ENCODE results near the gene HOXA4. TPM values are rescaled to one million over a fixed set of nuclear protein-coding genes. Genes with fewer than 3 reads are reported as not detected.
A peak's percentile ranks its signal among the peaks of the same experiment; 100 is the strongest.

The HOXA4 gene
- total RNA-seq, 1 experiment from 2014 or later = 2.0 TPM

- peaks cover 18 to 63% of the 10 kb centered on the region in 2 experiments for H3K4me1 ChIP-seq (ENCODE audit: control insufficient read depth in 1 of 2, insufficient read depth in 2 of 2, low read length in 2 of 2)
- intact Hi-C loops (cut with micrococcal nuclease) = loop anchor here (5.0 to 10.0 kb wide), 4 partner anchors 880 to 1595 kb away; partner anchors contain the start of genes CBX3 and HNRNPA2B1
- H4K20me1 ChIP-seq (ENCODE audit: insufficient read depth) = no peaks in the 10 kb centered on the region
- peak overlapping the region; percentile 89 for H3K9ac ChIP-seq (ENCODE audit: low read length)
- peak overlapping the region; percentile 97 for H3K4me2 ChIP-seq (ENCODE audit: low read length)
- BruUV-seq (replicated peaks) = no TSS peak
- peak overlapping the region; percentile 77 to 84 for H3K4me3 ChIP-seq (replicated peaks in 1 of 2; ENCODE audit: low read depth in 1 of 2, low read length in 2 of 2)
- CTCF ChIA-PET = interaction anchor here (0.9 to 3.4 kb wide), 7 partner anchors 10 to 1269 kb away, joined by 3 to 62 read pairs (median 6); partner anchors contain the start of gene HOXA3
- peak overlapping the region; percentile 91; the same call in 1 of the 2 replicates for H3K27ac ChIP-seq (ENCODE audit: low read depth, low read length)
- H2AFZ ChIP-seq (ENCODE audit: low read depth, low read length, poor library complexity, severe bottlenecking) = no peak overlapping the region
- H3K79me2 ChIP-seq (ENCODE audit: insufficient read depth, low read length) = peaks cover 60% of the 10 kb centered on the region
- H3K27me3 ChIP-seq (ENCODE audit: insufficient read depth, low read length) = no peaks in the 10 kb centered on the region
- POLR2A ChIA-PET = interaction anchor here (0.6 to 1.4 kb wide), 3 partner anchors 10 to 303 kb away, joined by 3 to 4 read pairs (median 3); partner anchors contain the start of gene HOXA3
- RAD21 ChIA-PET (ENCODE audit: low non-redundant PET in 1 of 2, low total read pairs in 2 of 2, uncharacterized antibody in 2 of 2, unreplicated experiment in 2 of 2) = interaction anchor here in 1 of 2 experiments (2.1 kb wide), 1 partner anchor 794 kb away, joined by 12 read pairs; no protein-coding TSS in a partner anchor
- peaks cover 0 to 4% of the 10 kb centered on the region in 2 experiments; a peak in 1 of 4 replicates for H3K36me3 ChIP-seq (ENCODE audit: control insufficient read depth in 1 of 2, insufficient read depth in 2 of 2, low read length in 2 of 2)
- no peaks in the 10 kb centered on the region for H3K9me2 ChIP-seq (ENCODE audit: insufficient read depth)
- no peak for ATAC-seq
- H3K9me3 ChIP-seq (ENCODE audit: control insufficient read depth in 1 of 2, insufficient read depth in 1 of 2, low read depth in 1 of 2, low read length in 2 of 2) = no peaks in the 10 kb centered on the region
- TF ChIP-seq FOSL1 (IDR thresholded peaks at IDR 0.05; ENCODE audit: low read depth) (no peak), EZH2phosphoT487 (IDR thresholded peaks at IDR 0.05; ENCODE audit: borderline replicate concordance) (no peak), POLR2AphosphoS5 (IDR thresholded peaks at IDR 0.05; ENCODE audit: low read depth, low read length) (no peak), RAD21 (IDR thresholded peaks at IDR 0.05; ENCODE audit: low read depth) (no peak), JUND (IDR thresholded peaks at IDR 0.05) (no peak), POLR2A (IDR thresholded peaks at IDR 0.05; ENCODE audit: borderline replicate concordance, extremely low read depth, insufficient read depth, insufficient read length) (no peak), SIN3A (IDR thresholded peaks at IDR 0.05; ENCODE audit: low read depth) (no peak), YY1 (IDR thresholded peaks at IDR 0.05; ENCODE audit: extremely low read depth, insufficient replicate concordance, low read depth, low read length) (no peak), EGR1 (IDR thresholded peaks at IDR 0.05; ENCODE audit: low read depth) (no peak), SP1 (IDR thresholded peaks at IDR 0.05; ENCODE audit: low read depth) (no peak), ELF1 (IDR thresholded peaks at IDR 0.05; ENCODE audit: borderline replicate concordance, low read depth) (no peak)
- TF ChIP-seq, protein P1, sequence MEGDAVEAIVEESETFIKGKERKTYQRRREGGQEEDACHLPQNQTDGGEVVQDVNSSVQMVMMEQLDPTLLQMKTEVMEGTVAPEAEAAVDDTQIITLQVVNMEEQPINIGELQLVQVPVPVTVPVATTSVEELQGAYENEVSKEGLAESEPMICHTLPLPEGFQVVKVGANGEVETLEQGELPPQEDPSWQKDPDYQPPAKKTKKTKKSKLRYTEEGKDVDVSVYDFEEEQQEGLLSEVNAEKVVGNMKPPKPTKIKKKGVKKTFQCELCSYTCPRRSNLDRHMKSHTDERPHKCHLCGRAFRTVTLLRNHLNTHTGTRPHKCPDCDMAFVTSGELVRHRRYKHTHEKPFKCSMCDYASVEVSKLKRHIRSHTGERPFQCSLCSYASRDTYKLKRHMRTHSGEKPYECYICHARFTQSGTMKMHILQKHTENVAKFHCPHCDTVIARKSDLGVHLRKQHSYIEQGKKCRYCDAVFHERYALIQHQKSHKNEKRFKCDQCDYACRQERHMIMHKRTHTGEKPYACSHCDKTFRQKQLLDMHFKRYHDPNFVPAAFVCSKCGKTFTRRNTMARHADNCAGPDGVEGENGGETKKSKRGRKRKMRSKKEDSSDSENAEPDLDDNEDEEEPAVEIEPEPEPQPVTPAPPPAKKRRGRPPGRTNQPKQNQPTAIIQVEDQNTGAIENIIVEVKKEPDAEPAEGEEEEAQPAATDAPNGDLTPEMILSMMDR (IDR thresholded peaks at IDR 0.05 in 2 of 3, conservative IDR thresholded peaks at IDR 0.05 in 1 of 3; ENCODE audit: borderline replicate concordance in 1 of 3, insufficient read depth in 1 of 3, low read depth in 2 of 3, low read length in 2 of 3) = no peak
- TF ChIP-seq, protein P2, sequence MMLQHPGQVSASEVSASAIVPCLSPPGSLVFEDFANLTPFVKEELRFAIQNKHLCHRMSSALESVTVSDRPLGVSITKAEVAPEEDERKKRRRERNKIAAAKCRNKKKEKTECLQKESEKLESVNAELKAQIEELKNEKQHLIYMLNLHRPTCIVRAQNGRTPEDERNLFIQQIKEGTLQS (IDR thresholded peaks at IDR 0.05) = no peak
- TF ChIP-seq, protein P3, sequence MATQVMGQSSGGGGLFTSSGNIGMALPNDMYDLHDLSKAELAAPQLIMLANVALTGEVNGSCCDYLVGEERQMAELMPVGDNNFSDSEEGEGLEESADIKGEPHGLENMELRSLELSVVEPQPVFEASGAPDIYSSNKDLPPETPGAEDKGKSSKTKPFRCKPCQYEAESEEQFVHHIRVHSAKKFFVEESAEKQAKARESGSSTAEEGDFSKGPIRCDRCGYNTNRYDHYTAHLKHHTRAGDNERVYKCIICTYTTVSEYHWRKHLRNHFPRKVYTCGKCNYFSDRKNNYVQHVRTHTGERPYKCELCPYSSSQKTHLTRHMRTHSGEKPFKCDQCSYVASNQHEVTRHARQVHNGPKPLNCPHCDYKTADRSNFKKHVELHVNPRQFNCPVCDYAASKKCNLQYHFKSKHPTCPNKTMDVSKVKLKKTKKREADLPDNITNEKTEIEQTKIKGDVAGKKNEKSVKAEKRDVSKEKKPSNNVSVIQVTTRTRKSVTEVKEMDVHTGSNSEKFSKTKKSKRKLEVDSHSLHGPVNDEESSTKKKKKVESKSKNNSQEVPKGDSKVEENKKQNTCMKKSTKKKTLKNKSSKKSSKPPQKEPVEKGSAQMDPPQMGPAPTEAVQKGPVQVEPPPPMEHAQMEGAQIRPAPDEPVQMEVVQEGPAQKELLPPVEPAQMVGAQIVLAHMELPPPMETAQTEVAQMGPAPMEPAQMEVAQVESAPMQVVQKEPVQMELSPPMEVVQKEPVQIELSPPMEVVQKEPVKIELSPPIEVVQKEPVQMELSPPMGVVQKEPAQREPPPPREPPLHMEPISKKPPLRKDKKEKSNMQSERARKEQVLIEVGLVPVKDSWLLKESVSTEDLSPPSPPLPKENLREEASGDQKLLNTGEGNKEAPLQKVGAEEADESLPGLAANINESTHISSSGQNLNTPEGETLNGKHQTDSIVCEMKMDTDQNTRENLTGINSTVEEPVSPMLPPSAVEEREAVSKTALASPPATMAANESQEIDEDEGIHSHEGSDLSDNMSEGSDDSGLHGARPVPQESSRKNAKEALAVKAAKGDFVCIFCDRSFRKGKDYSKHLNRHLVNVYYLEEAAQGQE (IDR thresholded peaks at IDR 0.05; ENCODE audit: low read depth) = no peak
- TF ChIP-seq, protein P4, sequence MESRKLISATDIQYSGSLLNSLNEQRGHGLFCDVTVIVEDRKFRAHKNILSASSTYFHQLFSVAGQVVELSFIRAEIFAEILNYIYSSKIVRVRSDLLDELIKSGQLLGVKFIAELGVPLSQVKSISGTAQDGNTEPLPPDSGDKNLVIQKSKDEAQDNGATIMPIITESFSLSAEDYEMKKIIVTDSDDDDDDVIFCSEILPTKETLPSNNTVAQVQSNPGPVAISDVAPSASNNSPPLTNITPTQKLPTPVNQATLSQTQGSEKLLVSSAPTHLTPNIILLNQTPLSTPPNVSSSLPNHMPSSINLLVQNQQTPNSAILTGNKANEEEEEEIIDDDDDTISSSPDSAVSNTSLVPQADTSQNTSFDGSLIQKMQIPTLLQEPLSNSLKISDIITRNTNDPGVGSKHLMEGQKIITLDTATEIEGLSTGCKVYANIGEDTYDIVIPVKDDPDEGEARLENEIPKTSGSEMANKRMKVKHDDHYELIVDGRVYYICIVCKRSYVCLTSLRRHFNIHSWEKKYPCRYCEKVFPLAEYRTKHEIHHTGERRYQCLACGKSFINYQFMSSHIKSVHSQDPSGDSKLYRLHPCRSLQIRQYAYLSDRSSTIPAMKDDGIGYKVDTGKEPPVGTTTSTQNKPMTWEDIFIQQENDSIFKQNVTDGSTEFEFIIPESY (IDR thresholded peaks at IDR 0.05; ENCODE audit: extremely low read depth, insufficient replicate concordance, low read length) = no peak
- no peak for DNase-seq (ENCODE audit: low read depth, low spot score)
These were observed 32.2 kb upstream of the HOXA4 start for GRCh38 chr7:27162561-27163287.
